Thyroid gland (tissue), 4 donors: Measurements from ENCODE around the gene BCO2. TPM values are rescaled to one million over a fixed set of nuclear protein-coding genes. Genes with fewer than 3 reads are reported as not detected.
A peak's percentile ranks its signal among the peaks of the same experiment; 100 is the strongest.

Experiments used
- DNase-seq, 2 donors: peaks; one replicate each; pipeline ENCODE4 v3.0.0-alpha.2; 2019
- H3K27ac ChIP-seq, 3 donors: fragments of 200-600 bp; sonication (generic); 1 replicate in 2 of 3; 2 replicates in 1 of 3; pipeline ENCODE4 v1.5.1; 2016 to 2019; ENCODE audit warnings: mild to moderate bottlenecking in 1 of 3, moderate library complexity in 1 of 3
- H3K27me3 ChIP-seq: fragments of 200-600 bp; sonication (generic); one replicate; pipeline ENCODE4 v1.5.1; 2019
- H3K36me3 ChIP-seq, 2 donors: fragments of 200-600 bp; sonication (generic); one replicate each; pipeline ENCODE4 v1.5.1; 2016 to 2019
- H3K4me1 ChIP-seq, 2 donors: fragments of 200-600 bp; sonication (generic); one replicate each; pipeline ENCODE4 v1.5.1; 2017 to 2019
- H3K4me3 ChIP-seq, 3 donors: fragments of 200-600 bp; sonication (generic); replicated peaks in 1 of 3; 1 replicate in 2 of 3; 2 replicates in 1 of 3; pipeline ENCODE4 v1.5.1; 2016; ENCODE audit warnings: mild to moderate bottlenecking in 1 of 3
- H3K9me3 ChIP-seq: fragments of 200-600 bp; sonication (generic); one replicate; pipeline ENCODE4 v1.5.1; 2017
- CTCF ChIP-seq, 6 experiments: fragments of 200-600 bp in 3 of 6; fragments of 450-650 bp in 3 of 6; sonication (generic) in 3 of 6; IDR thresholded peaks; one replicate each; pipeline ENCODE4 v1.5.1; 2016 to 2019; ENCODE audit warnings: antibody characterized with exemption in 6 of 6, mild to moderate bottlenecking in 2 of 6, inconsistent platforms in 1 of 6, moderate library complexity in 1 of 6
- POLR2A ChIP-seq, 2 donors: fragments of 450-650 bp; IDR thresholded peaks; one replicate each; pipeline ENCODE4 v1.6.1; 2017; ENCODE audit warnings: antibody characterized with exemption in 2 of 2, mild to moderate bottlenecking in 2 of 2, moderate library complexity in 1 of 2
- WGBS, 2 donors: methylation state at CpG; one replicate each; pipeline ENCODE4 v1.1.5; 2017; 5-methylcytosine and 5-hydroxymethylcytosine counted together
- intact Hi-C: fragments of 100-400 bp; cut with DNase I; formaldehyde crosslinking; loops from one replicate; pipeline ENCODE4 v1.15.1; 2023
- total RNA-seq, 4 donors: library from RNA; depleted of rRNA; stranded (reverse); fragments of >200 nt; gene quantifications; one replicate each; pipeline ENCODE4 v1.2.3, GENCODE V29; 2016

BCO2 gene
- total RNA-seq, 4 donors from 2014 or later, result 6.6 to 15.9 (median 11.1) TPM

GRCh38 chr11:112231952-112232351, 56.6 kb downstream of the BCO2 start:
- H3K4me1 ChIP-seq, result peaks cover 6 to 10% of the 10 kb centered on the region in 2 donors
- WGBS, 2 donors, result 80 to 83% methylated on average over 2 of the region's 2 CpGs
- no peaks in the 10 kb centered on the region for H3K9me3 ChIP-seq
- DNase-seq, result no peak
- H3K4me3 ChIP-seq, result no peak overlapping the region
- intact Hi-C loops, result no loop called here
- H3K36me3 ChIP-seq, result peaks cover 8 to 40% of the 10 kb centered on the region in 2 donors
- H3K27ac ChIP-seq, result no peak overlapping the region
- TF ChIP-seq CTCF (IDR thresholded peaks at IDR 0.05), result no peak
- no peak for TF ChIP-seq POLR2A (IDR thresholded peaks at IDR 0.05)
- no peaks in the 10 kb centered on the region for H3K27me3 ChIP-seq

GRCh38 chr11:112235750-112236390, 60.6 kb downstream of the BCO2 start:
- no peak overlapping the region for H3K4me3 ChIP-seq
- WGBS, 2 donors, result 94 to 96% methylated on average over 8 of the region's 8 CpGs
- H3K4me1 ChIP-seq, result no peaks in the 10 kb centered on the region
- TF ChIP-seq CTCF (IDR thresholded peaks at IDR 0.05) (no peak), POLR2A (IDR thresholded peaks at IDR 0.05) (no peak)
- no peaks in the 10 kb centered on the region for H3K9me3 ChIP-seq
- no peaks in the 10 kb centered on the region for H3K27me3 ChIP-seq
- H3K36me3 ChIP-seq, result peaks cover 17 to 40% of the 10 kb centered on the region in 2 donors
- no peak overlapping the region for H3K27ac ChIP-seq
- no peak for DNase-seq
- intact Hi-C loops, result no loop called here

- no peaks in the 10 kb centered on the region for H3K27me3 ChIP-seq
- intact Hi-C loops, result no loop called here
- H3K4me1 ChIP-seq, result no peaks in the 10 kb centered on the region
- TF ChIP-seq CTCF (IDR thresholded peaks at IDR 0.05) (no peak), POLR2A (IDR thresholded peaks at IDR 0.05) (no peak)
- DNase-seq, result no peak
- H3K4me3 ChIP-seq, result no peak overlapping the region
- no peaks in the 10 kb centered on the region for H3K9me3 ChIP-seq
- 83 to 84% methylated on average over 4 of the region's 4 CpGs for WGBS, 2 donors
- no peak overlapping the region for H3K27ac ChIP-seq
- peaks cover 17 to 36% of the 10 kb centered on the region in 2 donors for H3K36me3 ChIP-seq
These were observed 62.1 kb downstream of the BCO2 start for GRCh38 chr11:112237451-112237850.

GRCh38 chr11:112238041-112238440, 62.7 kb downstream of the BCO2 start:
- intact Hi-C loops, result no loop called here
- no peaks in the 10 kb centered on the region for H3K27me3 ChIP-seq
- WGBS, 2 donors, result 88 to 95% methylated on average over 3 of the region's 3 CpGs
- H3K4me3 ChIP-seq, result no peak overlapping the region
- no peak overlapping the region for H3K27ac ChIP-seq
- peaks cover 17 to 36% of the 10 kb centered on the region in 2 donors for H3K36me3 ChIP-seq
- DNase-seq, result no peak
- no peaks in the 10 kb centered on the region for H3K4me1 ChIP-seq
- TF ChIP-seq POLR2A (IDR thresholded peaks at IDR 0.05) (no peak), CTCF (IDR thresholded peaks at IDR 0.05) (no peak)
- H3K9me3 ChIP-seq, result no peaks in the 10 kb centered on the region

- intact Hi-C loops, result no loop called here
- Histone ChIP-seq H3K27ac (peak overlapping the region in 1 of 3 donors; percentile 22), H3K4me3 (no peak overlapping the region), H3K36me3 (peaks cover 13 to 14% of the 10 kb centered on the region in 2 donors), H3K9me3 (no peaks in the 10 kb centered on the region), H3K27me3 (no peaks in the 10 kb centered on the region), H3K4me1 (no peaks in the 10 kb centered on the region)
- 66 to 69% methylated on average over 3 of the region's 3 CpGs for WGBS, 2 donors
- DNase-seq, result no peak
- TF ChIP-seq CTCF (IDR thresholded peaks at IDR 0.05), result no peak
- no peak for TF ChIP-seq POLR2A (IDR thresholded peaks at IDR 0.05)
These were observed 66.2 kb downstream of the BCO2 start for GRCh38 chr11:112241486-112241885.
